ENCODE measurements around the gene AMPH.

AMPH gene

DNA sequence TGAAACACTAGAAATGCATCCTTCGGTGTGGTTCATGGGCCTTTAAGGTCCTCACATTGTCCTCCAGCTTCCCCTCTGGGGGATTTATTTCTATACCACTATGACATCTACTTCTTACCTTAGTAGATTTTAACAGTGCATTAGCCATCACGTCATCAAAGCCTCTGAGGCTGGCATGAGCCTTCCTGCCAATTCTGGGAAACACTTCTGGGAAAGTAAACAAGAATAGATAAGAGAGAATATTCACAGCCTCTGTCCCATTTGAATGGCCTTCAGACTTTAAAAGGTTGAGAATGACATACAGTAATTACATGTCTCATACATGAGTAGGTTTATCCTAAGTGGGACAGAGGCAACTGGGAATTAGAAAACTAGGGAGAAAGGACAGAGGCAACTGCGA lies 89.7 kb downstream of the AMPH start:
- TF ChIP-seq CTCF (IDR thresholded peaks at IDR 0.05; ENCODE audit: low read depth, low read length): no peak
- DNase-seq (ENCODE audit: extremely low read depth, low read depth): no peak

DNA sequence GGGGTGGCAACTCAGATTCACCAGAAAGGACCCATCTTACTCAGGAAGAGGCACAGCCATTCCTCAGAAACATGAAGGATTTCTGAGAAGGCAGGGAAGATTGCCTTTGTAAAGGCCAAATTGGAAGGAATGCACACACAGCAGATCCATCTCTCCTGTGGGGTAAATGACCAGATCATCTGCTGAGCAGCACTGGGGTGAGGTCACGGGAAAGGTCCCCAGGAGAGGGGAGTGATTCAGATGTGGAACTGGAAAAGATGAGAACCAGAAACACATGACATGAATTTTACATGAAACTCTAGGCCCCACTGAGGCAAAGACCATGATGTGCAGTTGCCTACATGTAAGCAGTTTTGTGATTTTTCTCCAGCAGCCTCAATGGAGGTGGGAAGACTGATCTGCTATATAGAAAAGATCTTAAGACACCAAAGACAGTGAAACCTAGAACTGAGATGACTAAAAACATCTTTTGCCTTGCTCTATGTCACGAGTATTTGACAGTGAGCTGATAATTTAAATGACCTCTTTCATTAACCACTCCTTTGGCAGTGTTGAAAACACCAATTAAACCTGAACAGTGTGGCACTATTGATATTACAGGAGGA lies 91.6 kb downstream of the AMPH start:
- DNase-seq (ENCODE audit: extremely low read depth, low read depth): no peak
- TF ChIP-seq CTCF (IDR thresholded peaks at IDR 0.05; ENCODE audit: low read depth, low read length): no peak

DNA sequence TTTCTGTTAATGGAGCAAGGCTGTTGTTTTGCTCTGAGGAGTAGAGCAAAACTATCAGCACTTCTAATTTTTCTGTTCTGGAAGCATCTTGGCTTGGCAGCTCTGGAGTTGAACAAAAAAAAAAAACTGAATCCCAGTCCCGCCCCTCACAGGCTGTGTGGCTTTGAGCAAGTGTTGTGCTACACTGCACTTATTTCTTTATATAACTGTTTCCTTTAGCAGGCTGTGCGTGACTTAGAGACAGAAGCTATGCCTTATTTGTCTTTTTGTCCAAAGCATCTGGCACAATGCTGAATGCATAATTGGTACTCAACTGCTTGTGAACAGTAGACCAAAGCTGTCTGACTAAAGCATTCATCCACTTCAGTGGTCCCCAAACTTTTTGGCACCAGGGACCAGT lies 96.1 kb downstream of the AMPH start:
- TF ChIP-seq CTCF (IDR thresholded peaks at IDR 0.05; ENCODE audit: low read depth, low read length): no peak
- DNase-seq (ENCODE audit: extremely low read depth, low read depth): no peak

GRCh38 chr7:38525857-38526256 lies 105.3 kb downstream of the AMPH start:
- no peak for DNase-seq (ENCODE audit: extremely low read depth, low read depth)
- no peak for TF ChIP-seq CTCF (IDR thresholded peaks at IDR 0.05; ENCODE audit: low read depth, low read length)

DNA sequence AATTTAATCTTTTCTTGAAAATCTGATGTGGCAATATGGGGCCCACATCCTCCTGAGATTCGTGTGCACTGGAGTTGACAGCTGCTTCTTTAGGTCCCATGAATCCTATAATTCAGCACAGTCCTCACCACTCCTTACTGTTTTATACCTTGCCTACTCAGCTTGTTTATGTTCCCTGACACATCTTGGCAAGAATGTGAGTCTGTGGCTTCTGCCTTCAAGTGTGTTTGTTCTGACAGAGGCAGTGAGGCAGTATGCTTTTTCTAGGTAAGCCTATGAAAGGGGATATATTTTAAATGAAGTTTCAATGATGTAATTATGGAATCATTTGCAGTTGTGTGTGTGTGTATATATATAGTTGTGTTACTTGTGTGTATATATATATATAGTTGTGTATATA lies 106.4 kb downstream of the AMPH start:
- TF ChIP-seq CTCF (IDR thresholded peaks at IDR 0.05; ENCODE audit: low read depth, low read length): no peak
- DNase-seq (ENCODE audit: extremely low read depth, low read depth): no peak

GRCh38 chr7:38520741-38521140 lies 110.4 kb downstream of the AMPH start:
- TF ChIP-seq CTCF (IDR thresholded peaks at IDR 0.05; ENCODE audit: low read depth, low read length): no peak
- no peak for DNase-seq (ENCODE audit: extremely low read depth, low read depth)

GRCh38 chr7:38518541-38518940 lies 112.6 kb downstream of the AMPH start:
- TF ChIP-seq CTCF (IDR thresholded peaks at IDR 0.05; ENCODE audit: low read depth, low read length): no peak
- DNase-seq (ENCODE audit: extremely low read depth, low read depth): no peak

All from AG09319 (cell line).